GM18867 (cell line): ENCODE data around the gene C5AR2.
"Not testable (repeated sequence)": the region's sequence is repeated elsewhere in the genome, so short reads cannot be mapped to it uniquely, and the experiment has no call there.

ENCODE experiments used
- ATAC-seq: cut with Tn5 transposase; IDR thresholded peaks from one replicate; pipeline ENCODE4 v1.9.1; 2021; ENCODE audit warnings: mild to moderate bottlenecking, moderate library complexity; ENCODE audit not compliant: unreplicated experiment

C5AR2 gene

DNA sequence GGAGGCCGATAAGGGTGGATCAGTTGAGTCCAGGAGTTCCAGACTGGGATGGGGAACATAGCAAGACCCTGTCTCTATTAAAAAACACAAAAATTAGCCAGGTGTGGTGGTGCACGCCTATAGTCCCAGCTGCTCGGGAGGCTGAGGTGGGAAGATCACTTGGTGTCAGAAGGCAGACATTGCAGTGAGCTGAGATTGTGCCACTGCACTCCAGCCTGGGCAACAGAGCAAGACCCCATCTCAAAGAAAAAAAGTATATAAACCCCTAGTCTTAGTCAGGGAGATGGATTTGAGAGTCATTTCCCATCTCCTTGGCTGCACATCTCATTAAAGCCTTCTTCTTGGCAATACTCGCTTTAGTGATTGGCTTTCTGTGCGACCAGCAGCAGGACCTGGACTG, 51.9 kb downstream of the C5AR2 start:
- not testable (repeated sequence) for ATAC-seq

GRCh38 chr19:47384533-47384932, 52.6 kb downstream of the C5AR2 start:
- not testable (repeated sequence) for ATAC-seq

DNA sequence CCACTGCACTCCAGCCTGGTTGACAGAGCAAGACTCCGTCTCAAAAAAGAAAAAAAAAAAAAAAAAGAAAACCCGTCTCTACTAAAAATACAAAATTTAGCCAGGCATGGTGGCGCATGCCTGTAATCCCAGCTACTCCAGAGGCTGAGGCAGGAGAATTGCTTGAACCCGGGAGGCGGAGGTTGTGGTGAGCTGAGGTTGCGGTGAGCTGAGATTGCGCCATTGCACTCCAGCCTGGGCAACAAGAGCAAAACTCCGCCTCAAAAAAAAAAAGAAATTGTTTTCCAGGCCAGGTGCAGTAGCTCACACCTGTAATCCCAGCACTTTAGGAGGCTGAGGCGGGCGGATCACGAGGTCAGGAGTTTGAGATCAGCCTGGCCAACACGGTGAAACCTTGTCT, 54.6 kb downstream of the C5AR2 start:
- ATAC-seq: not testable (repeated sequence)

- not testable (repeated sequence) for ATAC-seq
These were observed 55.6 kb downstream of the C5AR2 start for GRCh38 chr19:47387623-47388022.

- not testable (repeated sequence) for ATAC-seq
These were observed 56.7 kb downstream of the C5AR2 start for GRCh38 chr19:47388721-47389120.

- no peak for ATAC-seq
These were observed 57.2 kb downstream of the C5AR2 start for GRCh38 chr19:47389150-47389556.

- ATAC-seq: no peak
These were observed 58.8 kb downstream of the C5AR2 start for GRCh38 chr19:47390533-47391488.

DNA sequence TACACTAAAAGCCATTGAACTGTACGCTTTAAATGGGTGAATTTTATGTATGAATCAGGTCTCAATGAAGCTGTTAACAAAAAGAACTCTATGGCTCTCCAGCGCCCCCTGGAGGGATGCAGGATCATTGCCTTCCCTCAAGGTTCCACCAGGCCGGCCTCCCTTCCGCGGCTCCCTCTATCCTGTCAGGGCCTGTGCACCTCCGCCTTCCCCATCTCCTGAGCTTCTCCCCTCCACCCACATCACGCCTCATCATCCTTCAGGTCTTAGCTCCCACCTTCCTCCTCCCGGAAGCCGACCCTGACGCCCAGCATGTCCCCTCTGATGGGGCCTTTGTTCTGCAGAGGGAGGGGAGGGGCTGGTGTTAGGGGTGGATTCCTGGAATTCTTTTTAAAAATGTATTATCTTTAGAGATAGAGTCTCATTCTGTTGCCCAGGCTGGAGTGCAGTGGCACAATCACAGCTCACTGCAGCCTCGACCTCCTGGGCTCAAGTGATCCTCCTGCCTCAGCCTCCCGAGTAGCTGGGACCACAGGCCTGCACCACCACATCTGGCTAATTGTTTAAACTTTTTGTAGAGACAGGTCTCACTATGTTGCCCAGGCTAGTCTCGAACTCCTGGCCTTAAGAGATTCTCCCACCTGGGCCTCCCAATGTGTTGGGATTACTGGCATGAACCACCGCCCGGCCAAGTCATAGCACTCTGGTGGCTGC, 59.7 kb downstream of the C5AR2 start:
- no peak for ATAC-seq
